Stimulated activated CD8-positive, alpha-beta memory T cell treated with anti-CD3 and anti-CD28 coated beads, Interleukin-15, amount 100 ng/mL, for 24 hours (primary cell): ENCODE data around the gene RBBP8NL.
"Not testable (repeated sequence)": the region's sequence is repeated elsewhere in the genome, so short reads cannot be mapped to it uniquely, and the experiment has no call there.

ENCODE experiments used
- DNase-seq: peaks from one replicate; pipeline ENCODE4 v3.0.0-alpha.2; 2020; ENCODE audit warnings: low read depth

Gene RBBP8NL

DNA sequence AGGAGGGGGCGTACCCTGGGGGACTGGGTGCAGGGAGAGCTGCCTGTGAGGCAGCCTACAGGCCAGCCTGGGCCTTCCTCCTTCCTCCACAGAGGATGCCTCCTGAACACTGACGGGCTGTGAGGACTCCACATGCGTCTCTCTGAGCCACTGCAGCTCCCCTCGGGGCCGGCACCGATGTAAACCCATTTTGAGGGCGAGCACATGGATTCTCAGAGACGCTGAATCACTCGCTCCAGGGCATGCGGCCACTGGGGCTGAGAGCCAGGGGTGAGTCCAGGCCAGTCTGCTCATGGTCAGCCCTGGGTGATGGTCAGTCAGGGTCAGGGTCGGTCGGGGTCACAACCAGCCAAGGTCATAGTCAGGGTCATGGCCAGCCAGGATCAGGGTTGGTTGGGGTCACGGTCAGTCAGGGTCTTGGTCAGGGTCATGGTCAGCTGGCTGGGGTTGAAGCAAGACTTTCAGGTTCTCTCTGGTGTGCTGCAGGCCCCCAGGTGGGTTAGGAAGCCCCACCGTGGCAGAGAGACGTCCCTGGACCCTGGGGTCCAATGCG lies 14.7 kb upstream of the RBBP8NL start:
- DNase-seq: no peak

DNA sequence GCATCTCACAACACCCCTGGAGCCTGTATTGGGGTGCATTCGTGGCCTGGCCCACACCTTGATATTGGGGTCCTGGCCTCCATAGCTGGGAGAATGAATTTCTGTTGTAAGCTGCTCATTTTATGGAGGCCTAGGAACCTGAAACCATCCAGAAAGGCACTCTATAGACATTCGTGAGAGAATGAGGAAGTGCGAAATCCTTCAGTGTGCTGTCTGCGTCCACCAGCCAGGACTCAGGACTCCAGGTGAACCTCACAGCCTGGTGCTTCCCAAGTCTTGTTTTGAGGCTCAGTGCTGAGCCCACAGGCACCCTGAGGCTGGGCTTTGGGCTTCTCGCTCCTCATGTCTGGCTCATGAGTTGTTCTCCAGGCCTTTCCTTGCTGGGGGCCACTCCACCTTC lies 11.9 kb upstream of the RBBP8NL start:
- no peak for DNase-seq

DNA sequence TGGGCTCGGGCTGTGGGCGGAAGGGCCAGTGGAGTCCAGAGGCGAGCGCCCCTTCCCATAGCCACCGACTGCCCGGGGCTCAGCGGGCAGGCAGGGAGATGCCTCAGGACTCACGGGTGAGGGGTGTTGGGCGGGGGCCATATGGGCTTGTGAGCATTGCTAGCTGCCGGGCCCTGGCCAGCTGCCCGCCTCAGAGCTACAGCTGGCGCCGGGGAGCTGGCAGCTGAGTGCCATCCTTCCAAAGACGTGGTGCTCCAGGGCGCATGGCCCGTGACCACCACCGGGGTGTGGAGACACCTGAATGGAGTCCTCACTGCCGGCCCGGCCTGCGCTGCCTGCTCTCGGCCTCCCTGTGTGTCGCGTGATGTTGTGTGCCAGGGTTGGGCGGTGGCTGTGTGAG lies 10.6 kb upstream of the RBBP8NL start:
- no peak for DNase-seq

DNA sequence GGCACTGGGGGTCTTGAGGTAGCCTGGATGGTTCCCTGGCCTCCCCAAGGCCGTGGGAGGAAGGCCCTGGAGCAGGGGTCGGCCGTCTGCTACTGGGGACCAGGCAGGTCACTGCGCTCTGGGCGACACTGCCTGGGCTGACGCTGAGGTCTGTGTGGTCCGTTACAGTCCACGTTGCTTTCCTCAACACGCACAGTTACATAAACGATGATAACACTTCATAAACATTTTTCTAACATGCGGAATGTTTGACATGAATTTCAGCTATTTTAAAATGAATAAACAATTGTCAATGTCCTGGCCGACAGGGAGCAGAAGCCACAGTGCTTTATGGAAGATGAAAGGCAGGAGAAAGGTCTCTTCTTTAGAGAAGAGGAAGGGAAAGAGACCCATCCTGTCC lies 10.2 kb upstream of the RBBP8NL start:
- no peak for DNase-seq

DNA sequence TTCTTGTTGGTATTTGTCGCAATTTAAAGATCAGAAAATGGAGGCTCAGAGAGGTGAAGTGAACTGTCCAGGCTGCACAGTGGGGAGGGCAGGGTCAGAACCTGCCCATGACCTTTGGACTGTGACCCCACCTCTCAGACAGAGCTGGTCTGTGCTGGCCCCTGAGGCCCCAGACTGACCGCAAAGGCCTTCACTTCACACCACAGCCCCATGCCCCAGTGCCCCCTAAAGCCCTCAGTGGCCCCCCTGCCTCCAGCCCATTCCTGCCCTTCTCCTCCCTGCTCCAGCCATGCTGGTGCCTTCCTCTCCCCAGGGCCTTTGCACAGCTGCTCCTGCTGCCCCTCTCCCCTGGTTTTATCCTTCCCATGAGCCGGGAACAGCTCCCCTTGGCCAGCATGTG lies 9.4 kb upstream of the RBBP8NL start:
- DNase-seq: no peak

DNA sequence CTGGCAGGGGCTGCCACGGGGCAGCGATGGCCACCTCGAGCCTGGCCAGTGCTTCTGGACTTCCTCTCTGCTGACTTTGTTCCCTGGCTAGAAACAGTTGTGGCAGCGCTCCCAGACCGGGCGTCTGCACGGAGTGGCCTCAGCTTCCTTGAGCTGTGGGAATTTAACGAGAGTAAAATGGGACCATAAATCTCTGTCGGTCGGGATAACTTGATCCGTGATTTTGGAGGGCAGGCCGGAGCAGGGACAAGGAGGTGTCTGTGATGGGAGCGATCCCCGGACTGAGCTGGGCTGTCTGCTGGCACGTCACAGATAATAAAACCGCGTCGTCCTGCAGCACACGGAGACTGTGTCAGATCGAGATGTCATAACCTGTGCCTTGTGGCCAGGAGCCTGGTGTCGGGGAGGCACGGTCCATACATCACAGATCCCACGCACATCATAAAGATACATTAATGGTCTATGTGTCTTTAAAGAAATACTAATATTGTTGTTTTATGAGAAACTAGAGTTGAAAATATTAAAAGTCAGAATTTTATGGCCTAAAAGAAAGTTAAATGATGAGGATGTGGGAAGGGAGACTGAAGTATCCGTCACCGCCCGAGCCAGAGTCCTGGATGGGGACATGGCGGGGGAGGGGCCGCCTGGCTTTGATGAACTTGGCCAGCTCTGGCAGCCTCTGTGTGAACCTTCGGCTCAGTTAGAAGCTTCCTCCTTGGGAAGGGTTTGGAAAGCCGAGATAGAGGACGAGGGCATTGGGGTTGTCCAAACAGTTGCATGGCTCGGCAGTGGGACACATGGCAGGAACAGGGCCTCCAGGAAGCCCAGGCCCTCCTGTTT lies 6.5 kb upstream of the RBBP8NL start:
- DNase-seq: no peak

DNA sequence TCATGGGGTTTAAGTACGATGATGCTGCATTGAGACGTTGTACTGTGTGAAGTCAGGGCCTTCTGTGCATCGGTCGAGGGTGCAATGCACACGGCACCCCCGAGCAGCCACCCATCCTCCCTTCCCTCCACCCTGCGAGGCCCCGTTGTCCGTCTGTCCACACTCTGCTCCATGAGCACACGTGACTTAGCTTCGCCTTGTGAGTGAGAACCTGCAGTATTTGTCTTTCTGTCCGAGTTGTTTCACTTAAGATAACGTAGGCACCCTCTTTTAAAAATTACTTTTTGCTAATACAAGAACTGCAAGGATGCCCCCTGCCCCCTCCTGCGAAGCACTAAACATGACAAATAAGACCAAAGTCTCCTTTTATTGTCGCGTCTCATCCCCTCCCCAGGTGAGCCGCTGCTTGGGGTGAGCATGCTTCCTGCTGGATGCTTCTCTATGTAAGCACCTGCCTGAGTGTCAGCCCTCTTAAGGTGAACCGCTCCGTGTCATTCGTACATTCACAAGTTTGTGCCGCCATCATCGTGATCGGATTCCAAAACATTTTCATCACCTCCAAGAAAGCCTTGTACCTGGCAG lies 3.6 kb upstream of the RBBP8NL start:
- no peak for DNase-seq

DNA sequence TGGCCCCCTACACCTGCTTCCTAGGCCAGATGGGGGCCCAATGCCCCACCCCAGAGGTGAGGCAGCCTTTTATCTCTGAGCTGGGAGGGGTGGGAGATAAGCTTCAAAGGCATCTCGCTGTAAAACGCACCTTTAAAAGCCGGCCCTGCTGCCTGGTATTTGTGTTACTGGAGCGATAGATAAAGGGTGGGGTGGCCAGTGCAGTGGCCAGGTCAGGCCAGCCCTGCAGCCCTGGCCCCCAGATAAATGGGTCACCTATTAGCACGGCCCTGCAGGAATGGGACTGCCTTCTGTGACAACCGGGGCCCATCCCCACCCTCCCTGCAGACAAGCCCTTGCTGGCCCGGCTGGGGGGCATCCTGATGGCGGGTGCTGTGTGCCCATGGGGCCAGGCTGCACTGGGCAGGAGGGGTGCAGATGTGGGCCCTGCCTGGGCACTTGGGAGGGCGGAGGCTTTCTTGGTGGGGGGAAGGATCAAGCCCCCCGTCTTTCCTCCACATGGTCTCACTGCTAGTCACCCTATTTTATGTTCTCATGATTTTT lies 3.0 kb upstream of the RBBP8NL start:
- no peak for DNase-seq

DNA sequence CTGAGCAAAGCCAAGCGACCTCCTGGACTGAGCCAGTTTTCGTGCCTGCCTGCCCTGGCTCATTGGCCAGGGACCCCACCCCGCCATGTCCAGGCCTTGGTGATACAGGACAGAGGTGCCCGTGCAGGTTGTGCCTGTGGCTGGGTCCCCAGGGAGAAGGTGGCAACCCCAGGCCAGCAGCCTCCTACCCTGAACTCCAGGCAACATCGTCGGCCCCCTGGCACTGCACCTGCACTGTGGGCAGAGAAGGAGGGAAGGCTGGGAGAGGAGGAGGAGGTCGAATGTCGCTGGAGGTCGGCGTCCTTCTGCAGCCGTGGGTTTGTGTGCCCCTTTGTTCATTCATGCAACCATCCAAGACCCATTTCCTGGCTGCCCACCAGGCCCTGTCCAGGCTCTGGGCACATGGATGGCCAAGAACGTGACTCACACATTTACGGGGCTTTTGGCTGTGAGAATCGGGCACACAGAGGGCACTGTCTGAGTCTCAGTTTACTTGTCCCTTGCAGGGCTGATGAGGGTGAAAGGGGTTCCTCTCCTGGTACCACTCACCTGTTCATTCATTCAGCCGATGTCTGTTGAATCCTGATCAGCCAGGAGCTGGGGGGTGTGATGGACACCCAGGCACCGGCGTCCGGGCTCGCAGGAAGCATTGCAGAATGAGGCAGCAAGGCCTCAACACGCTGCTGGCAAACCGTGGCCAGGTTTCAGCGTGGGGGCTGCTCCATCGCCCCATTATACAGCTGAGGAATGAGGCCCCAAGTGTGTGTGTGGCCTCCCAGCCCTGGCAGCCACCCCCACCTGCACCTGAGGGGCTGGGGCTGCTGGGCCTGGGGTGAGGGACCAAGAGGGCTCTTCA lies 2.3 kb upstream of the RBBP8NL start:
- DNase-seq: no peak

DNA sequence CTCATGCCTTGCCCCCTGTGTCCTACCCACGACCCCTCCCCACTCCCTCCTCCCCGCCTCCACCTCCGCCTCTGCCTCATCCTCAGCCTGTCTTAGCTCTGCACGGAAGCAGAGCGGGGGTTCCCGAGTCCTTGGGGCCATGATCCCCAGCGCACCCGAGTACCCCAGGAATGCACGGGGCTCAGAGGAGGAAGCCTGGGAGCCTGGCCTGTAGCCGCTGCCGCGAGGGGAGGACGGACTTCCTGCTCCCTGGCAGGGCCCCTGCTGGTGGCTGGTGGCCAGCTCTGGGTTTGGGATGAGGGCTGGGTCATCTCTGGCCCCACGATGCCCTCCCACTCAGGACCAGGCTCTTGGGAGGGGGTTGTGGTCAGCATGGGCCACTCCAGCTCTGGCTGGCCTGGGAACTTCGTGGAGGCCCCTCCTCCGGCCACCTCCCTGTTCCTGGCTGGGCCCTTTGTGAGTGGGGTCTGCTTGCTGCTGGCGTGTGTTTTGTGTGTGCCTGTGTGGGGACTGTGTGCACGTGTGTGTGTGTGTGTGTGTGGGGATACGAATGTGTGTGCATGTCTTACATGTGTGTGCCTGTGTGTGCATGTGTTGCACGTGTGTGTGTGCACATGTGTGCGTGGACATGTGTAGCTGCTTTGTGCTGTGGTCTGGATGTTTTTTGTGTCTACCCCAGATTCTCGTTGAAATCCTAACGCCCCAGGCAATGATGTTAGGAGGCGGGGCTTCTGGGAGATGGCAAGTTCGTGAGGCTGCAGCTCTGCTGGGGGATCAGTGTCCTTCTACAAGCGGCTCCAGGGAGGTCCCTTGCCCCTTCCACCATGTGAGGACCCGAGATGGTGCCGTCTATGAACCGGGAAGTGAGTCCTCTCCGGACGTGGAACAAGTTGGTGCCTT lies 1.3 kb upstream of the RBBP8NL start:
- no peak for DNase-seq

DNA sequence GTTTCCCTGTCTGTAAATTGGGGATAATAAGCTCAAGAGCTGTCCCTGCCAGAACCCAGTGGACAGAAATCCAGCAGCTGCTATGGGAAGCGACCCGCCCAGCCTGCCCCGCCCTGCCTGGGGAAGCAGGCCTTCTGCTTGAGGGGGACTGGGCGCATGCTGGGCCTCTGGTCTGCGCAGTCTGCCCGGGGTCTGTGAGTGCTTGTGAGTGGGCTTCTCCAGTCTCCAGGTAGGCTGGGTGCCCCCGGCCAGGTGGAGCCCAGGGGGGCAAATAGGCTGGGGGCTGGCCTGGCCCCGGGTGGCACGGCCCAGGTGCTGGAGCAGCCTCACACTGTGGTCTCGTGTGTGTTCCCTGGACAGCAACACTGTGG lies 648 bp upstream of the RBBP8NL start:
- no peak for DNase-seq

DNA sequence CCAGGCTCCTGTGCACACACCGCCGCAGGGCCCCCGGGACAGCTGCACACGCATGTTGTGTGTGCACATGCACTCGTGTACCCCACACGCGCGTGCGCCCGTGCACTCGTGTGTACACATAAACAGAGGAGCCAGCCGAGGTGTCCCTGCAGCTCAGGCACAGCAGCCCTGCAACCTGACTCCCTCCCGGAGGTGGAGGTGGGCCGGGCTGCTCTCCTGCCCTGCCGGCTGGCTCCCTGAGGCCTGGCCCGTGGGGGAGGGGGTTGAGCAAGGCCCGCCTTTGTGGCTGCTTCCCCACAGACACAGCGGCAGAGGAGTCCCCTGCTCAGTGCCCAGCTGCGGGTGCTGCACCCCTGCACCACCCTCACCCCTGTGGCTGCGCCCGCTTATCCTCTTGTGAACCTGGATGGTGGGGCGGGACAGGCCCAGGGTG lies 624 bp downstream of the RBBP8NL start:
- no peak for DNase-seq

DNA sequence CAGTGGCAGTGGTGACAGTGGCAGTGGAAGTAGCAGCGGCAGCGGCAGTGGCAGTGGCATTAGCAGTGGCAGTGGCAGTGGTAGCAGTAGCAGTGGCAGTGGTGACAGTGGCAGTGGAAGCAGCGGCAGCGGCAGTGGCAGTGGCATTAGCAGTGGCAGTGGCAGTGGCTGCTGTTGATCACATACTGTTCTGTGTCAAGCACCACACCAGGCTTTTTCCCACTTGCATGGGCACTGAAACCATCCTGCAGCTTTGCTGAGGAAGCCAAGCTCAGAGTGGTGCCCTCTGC lies 1.3 kb downstream of the RBBP8NL start:
- DNase-seq: not testable (repeated sequence)

DNA sequence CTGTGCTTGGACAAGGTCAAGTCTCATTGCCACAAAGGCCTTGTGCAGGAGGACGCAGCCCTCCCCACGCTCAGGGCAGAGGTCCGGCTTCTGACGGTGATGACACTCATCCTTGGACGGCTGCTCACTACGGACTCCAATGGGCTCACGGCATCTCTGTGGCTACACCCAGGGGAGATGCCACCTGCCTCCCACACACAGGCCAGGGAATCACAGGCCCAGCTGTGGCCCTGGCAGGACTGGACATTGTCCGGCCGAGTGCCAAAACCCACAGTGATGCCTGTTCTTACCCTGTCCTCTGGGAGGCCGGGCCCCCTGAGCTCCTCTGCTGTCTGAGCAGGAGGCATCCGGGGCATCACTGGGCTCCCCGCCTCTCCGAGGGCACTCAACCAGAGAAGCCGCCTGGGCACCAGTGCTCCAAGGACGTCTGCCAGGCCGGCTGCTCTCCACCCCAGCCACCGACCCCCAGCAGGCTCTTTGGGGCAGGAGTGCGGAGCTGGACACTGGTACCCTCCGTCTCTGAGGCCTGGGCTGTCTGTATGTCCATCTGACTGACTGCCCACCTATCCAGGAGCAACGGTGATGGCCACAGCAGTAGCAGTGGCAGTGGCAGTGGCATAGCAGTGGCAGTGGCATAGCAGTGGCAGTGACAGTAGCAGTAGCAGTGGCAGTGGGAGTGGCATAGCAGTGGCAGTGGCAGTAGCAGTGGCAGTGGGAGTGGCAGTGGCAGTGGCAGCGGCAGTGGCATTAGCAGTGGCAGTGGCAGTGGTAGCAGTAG lies 1.9 kb downstream of the RBBP8NL start:
- DNase-seq: no peak

DNA sequence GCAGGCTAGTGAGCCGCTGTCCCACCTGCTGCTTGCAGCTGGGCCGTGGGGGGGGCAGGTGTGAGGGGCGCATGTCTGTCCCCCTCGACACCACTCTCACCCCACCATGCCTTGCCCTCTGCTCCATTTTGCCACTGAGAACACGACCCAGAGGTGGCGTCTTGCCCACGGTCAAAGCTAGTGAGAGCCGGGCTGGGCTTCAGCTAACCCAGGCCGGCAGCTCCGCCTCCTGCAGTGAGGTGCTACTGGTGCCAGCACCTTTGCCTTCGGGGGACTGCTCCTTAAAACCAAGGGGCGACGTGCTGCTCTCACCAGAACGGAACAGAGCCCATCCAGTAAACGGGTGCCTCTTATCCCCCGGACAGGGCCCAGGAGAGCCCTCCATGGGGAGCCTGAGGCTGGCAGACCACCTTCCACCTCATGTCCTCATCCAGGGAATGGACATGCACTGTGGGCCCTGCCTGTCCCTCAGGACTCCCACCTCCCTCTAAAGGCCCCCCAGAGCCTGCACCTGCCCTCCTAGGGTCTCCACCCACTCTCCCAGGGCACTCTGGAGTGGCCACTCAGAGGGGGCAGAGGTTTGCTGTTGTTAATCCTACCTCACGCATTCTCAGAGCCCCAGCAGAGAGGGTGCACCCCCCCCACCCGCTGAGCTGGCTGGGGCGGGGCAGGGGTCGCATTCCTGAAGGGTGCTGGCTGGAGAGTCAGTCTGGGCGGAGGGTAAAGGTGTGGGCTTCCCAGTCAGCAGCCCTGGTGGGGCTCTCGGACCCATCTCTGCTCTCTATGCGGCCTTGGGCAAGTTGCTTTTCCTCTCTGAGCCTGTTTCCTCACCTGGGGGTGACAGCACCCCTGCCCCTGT lies 2.9 kb downstream of the RBBP8NL start:
- no peak for DNase-seq

DNA sequence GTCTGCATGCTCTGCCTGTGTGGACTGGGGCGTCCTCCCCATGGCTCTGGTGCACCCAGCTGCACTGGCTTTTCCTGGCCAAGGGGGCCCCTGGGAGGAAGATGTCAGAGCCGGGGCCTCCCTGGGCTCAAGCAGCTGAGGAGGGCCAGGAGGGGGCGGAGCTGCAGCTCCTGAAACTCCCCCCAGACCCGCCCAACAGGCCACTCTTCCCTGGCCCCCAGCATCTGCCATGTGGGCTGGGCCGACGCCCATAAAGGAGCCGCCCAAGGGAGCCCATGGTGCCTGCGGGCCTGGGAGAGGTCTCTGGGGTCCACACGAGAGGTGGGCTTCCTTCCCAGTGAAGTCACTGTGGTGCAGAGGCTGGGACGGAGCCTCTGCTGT lies 4.0 kb downstream of the RBBP8NL start:
- DNase-seq: no peak

DNA sequence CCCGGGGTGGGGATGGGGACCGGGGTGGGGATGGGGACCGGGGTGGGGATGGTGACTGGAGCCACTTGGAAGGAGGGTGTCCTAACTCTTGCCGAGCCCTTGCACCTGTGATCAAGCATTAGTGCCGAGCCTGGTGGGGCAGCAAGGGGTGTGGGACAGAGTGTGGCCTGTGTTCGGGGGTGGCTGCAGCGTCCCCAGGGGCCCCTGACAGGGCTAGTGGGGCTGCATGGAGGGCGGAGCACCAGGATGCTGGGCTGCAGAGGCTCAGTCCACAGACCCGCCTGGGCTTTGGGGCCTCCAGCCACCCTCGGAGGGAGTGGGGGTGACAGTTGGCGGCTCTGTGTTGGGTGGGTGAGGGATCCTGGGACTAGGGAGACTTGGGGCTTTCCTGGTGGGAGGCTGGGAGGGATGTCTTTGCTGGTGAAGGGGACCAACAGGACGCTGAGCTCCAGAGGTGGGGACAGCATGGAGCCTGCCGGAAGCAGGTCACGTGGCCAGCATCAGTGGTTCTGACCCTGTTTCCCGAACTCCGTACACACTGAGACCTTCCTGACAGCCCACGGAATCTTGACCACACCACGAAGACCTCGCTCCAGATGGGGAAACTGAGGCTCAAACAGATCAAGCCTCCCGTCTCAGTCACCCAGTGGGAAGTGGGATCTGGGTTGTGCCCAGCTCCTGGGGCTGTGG lies 4.6 kb downstream of the RBBP8NL start:
- no peak for DNase-seq

DNA sequence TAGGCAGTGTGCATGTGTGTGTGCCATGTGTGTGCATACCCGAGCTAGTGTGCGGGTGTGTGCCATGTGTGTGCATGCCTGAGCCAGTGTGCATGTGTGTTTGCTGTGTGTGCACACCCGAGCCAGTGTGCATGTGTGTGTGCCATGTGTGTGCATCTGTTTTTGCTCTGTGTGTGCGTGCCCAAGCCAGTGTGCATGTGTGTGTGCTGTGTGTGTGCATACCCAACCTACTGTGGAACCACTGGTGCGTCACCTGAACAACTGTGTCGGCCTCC lies 5.7 kb downstream of the RBBP8NL start:
- DNase-seq: no peak
